ENCODE data around the gene FHIP1A.

The FHIP1A gene

DNA sequence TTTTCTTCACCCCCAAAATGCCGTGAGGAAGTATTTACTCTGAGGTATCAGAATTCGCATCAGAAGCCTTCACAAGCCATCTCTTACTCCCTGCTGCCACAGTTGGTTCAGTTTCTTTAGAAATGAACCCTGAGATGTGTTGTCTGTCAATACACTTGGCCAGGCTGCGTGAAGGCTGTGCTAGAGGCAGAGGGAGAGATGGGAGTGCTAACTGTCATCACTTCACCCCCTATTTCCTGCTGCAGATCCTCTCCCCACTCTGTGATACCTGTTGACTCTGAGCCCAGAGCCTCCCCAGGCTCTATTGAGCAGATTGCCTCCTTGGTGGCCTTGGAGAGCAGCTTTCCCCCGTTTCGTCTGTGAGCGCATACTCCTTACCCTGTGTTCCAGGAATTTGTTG, 34.8 kb downstream of the FHIP1A start:
- TF ChIP-seq ISL1 (CRISPR knock-in tag; IDR thresholded peaks at IDR 0.05) = no peak
- TF ChIP-seq, protein P1, sequence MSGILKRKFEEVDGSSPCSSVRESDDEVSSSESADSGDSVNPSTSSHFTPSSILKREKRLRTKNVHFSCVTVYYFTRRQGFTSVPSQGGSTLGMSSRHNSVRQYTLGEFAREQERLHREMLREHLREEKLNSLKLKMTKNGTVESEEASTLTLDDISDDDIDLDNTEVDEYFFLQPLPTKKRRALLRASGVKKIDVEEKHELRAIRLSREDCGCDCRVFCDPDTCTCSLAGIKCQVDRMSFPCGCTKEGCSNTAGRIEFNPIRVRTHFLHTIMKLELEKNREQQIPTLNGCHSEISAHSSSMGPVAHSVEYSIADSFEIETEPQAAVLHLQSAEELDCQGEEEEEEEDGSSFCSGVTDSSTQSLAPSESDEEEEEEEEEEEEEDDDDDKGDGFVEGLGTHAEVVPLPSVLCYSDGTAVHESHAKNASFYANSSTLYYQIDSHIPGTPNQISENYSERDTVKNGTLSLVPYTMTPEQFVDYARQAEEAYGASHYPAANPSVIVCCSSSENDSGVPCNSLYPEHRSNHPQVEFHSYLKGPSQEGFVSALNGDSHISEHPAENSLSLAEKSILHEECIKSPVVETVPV (CRISPR knock-in tag; IDR thresholded peaks at IDR 0.05) = no peak
- no peak for TF ChIP-seq ZNF8 (CRISPR knock-in tag; IDR thresholded peaks at IDR 0.05)
- TF ChIP-seq RARB (CRISPR knock-in tag; IDR thresholded peaks at IDR 0.05) = no peak
- no peak for TF ChIP-seq ZC3H10 (CRISPR knock-in tag; IDR thresholded peaks at IDR 0.05)
- no peak for TF ChIP-seq TOX (CRISPR knock-in tag; IDR thresholded peaks at IDR 0.05; ENCODE audit: borderline replicate concordance)
- no peak for TF ChIP-seq BACH2 (CRISPR knock-in tag; IDR thresholded peaks at IDR 0.05; ENCODE audit: borderline replicate concordance)
- TF ChIP-seq ZFP3 (CRISPR knock-in tag; IDR thresholded peaks at IDR 0.05) = no peak
- TF ChIP-seq, protein P2, sequence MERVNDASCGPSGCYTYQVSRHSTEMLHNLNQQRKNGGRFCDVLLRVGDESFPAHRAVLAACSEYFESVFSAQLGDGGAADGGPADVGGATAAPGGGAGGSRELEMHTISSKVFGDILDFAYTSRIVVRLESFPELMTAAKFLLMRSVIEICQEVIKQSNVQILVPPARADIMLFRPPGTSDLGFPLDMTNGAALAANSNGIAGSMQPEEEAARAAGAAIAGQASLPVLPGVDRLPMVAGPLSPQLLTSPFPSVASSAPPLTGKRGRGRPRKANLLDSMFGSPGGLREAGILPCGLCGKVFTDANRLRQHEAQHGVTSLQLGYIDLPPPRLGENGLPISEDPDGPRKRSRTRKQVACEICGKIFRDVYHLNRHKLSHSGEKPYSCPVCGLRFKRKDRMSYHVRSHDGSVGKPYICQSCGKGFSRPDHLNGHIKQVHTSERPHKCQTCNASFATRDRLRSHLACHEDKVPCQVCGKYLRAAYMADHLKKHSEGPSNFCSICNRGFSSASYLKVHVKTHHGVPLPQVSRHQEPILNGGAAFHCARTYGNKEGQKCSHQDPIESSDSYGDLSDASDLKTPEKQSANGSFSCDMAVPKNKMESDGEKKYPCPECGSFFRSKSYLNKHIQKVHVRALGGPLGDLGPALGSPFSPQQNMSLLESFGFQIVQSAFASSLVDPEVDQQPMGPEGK (CRISPR knock-in tag; IDR thresholded peaks at IDR 0.05; ENCODE audit: borderline replicate concordance) = no peak
- TF ChIP-seq, protein P3, sequence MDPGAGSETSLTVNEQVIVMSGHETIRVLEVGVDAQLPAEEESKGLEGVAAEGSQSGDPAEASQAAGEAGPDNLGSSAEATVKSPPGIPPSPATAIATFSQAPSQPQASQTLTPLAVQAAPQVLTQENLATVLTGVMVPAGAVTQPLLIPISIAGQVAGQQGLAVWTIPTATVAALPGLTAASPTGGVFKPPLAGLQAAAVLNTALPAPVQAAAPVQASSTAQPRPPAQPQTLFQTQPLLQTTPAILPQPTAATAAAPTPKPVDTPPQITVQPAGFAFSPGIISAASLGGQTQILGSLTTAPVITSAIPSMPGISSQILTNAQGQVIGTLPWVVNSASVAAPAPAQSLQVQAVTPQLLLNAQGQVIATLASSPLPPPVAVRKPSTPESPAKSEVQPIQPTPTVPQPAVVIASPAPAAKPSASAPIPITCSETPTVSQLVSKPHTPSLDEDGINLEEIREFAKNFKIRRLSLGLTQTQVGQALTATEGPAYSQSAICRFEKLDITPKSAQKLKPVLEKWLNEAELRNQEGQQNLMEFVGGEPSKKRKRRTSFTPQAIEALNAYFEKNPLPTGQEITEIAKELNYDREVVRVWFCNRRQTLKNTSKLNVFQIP (CRISPR knock-in tag; IDR thresholded peaks at IDR 0.05; ENCODE audit: borderline replicate concordance, low read depth) = no peak
- no peak for TF ChIP-seq CSDC2 (CRISPR knock-in tag; IDR thresholded peaks at IDR 0.05)
- TF ChIP-seq, protein P4, sequence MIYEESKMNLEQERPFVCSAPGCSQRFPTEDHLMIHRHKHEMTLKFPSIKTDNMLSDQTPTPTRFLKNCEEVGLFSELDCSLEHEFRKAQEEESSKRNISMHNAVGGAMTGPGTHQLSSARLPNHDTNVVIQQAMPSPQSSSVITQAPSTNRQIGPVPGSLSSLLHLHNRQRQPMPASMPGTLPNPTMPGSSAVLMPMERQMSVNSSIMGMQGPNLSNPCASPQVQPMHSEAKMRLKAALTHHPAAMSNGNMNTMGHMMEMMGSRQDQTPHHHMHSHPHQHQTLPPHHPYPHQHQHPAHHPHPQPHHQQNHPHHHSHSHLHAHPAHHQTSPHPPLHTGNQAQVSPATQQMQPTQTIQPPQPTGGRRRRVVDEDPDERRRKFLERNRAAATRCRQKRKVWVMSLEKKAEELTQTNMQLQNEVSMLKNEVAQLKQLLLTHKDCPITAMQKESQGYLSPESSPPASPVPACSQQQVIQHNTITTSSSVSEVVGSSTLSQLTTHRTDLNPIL (CRISPR knock-in tag; IDR thresholded peaks at IDR 0.05; ENCODE audit: low read depth) = no peak
- TF ChIP-seq ZFP30 (CRISPR knock-in tag; IDR thresholded peaks at IDR 0.05) = no peak
- TF ChIP-seq, protein P5, sequence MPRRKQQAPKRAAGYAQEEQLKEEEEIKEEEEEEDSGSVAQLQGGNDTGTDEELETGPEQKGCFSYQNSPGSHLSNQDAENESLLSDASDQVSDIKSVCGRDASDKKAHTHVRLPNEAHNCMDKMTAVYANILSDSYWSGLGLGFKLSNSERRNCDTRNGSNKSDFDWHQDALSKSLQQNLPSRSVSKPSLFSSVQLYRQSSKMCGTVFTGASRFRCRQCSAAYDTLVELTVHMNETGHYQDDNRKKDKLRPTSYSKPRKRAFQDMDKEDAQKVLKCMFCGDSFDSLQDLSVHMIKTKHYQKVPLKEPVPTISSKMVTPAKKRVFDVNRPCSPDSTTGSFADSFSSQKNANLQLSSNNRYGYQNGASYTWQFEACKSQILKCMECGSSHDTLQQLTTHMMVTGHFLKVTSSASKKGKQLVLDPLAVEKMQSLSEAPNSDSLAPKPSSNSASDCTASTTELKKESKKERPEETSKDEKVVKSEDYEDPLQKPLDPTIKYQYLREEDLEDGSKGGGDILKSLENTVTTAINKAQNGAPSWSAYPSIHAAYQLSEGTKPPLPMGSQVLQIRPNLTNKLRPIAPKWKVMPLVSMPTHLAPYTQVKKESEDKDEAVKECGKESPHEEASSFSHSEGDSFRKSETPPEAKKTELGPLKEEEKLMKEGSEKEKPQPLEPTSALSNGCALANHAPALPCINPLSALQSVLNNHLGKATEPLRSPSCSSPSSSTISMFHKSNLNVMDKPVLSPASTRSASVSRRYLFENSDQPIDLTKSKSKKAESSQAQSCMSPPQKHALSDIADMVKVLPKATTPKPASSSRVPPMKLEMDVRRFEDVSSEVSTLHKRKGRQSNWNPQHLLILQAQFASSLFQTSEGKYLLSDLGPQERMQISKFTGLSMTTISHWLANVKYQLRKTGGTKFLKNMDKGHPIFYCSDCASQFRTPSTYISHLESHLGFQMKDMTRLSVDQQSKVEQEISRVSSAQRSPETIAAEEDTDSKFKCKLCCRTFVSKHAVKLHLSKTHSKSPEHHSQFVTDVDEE (CRISPR knock-in tag; IDR thresholded peaks at IDR 0.05) = no peak
- TF ChIP-seq OSR1 (CRISPR knock-in tag; IDR thresholded peaks at IDR 0.05) = no peak
- no peak for TF ChIP-seq ARNTL (CRISPR knock-in tag; IDR thresholded peaks at IDR 0.05; ENCODE audit: borderline replicate concordance, low read depth)
- no peak for TF ChIP-seq ZNF70 (CRISPR knock-in tag; IDR thresholded peaks at IDR 0.05)
- ATAC-seq = no peak

DNA sequence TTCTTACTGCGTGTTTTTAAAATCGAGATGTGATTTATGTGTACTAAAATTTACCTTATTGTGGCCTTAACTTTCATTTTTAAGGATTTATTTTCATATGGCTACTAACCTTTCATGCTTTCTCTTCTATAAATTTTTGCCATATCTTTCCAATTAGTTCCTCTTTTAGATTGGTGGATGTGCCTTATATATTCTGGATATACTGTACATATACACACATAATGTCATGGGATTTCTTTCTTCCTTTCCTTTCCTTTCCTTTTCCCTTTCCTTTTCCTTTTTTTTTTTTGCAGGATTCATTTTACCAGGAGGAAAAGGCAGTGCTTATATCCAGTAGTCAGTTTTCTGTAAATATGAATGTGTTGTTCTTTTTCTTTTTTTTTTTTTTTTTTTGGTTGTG, 37.2 kb downstream of the FHIP1A start:
- TF ChIP-seq, protein P5 (CRISPR knock-in tag; IDR thresholded peaks at IDR 0.05) = no peak
- TF ChIP-seq RARB (CRISPR knock-in tag; IDR thresholded peaks at IDR 0.05) (no peak), TOX (CRISPR knock-in tag; IDR thresholded peaks at IDR 0.05; ENCODE audit: borderline replicate concordance) (no peak), PPARA (CRISPR knock-in tag; IDR thresholded peaks at IDR 0.05; ENCODE audit: borderline replicate concordance) (no peak), ZNF70 (CRISPR knock-in tag; IDR thresholded peaks at IDR 0.05) (no peak), ISL1 (CRISPR knock-in tag; IDR thresholded peaks at IDR 0.05) (no peak), ZNF8 (CRISPR knock-in tag; IDR thresholded peaks at IDR 0.05) (no peak), ESRRG (CRISPR knock-in tag; IDR thresholded peaks at IDR 0.05) (no peak), ZFP3 (CRISPR knock-in tag; IDR thresholded peaks at IDR 0.05) (no peak), ZNF565 (CRISPR knock-in tag; conservative IDR thresholded peaks at IDR 0.05; ENCODE audit: low read depth) (no peak), BACH2 (CRISPR knock-in tag; IDR thresholded peaks at IDR 0.05; ENCODE audit: borderline replicate concordance) (no peak), SNAI2 (CRISPR knock-in tag; IDR thresholded peaks at IDR 0.05) (no peak), ZC3H10 (CRISPR knock-in tag; IDR thresholded peaks at IDR 0.05) (no peak)
- TF ChIP-seq, protein P2 (CRISPR knock-in tag; IDR thresholded peaks at IDR 0.05; ENCODE audit: borderline replicate concordance) = no peak
- TF ChIP-seq, protein P3 (CRISPR knock-in tag; IDR thresholded peaks at IDR 0.05; ENCODE audit: borderline replicate concordance, low read depth) = no peak
- TF ChIP-seq, protein P4 (CRISPR knock-in tag; IDR thresholded peaks at IDR 0.05; ENCODE audit: low read depth) = no peak
- no peak for ATAC-seq
